EH (cell line): ENCODE results near the gene ZNF142.

Experiments
- DNase-seq: peaks from one replicate; pipeline ENCODE4 v3.0.0-alpha.2; 2015; ENCODE audit warnings: low read depth

ZNF142 gene

GRCh38 chr2:218648088-218648786 is 11.2 kb downstream of the ZNF142 start:
- DNase-seq, result peak; percentile 69

- DNase-seq, result peak; percentile 31
These were observed 14.3 kb downstream of the ZNF142 start for GRCh38 chr2:218645126-218645525.

- no peak for DNase-seq
These were observed 14.7 kb downstream of the ZNF142 start for GRCh38 chr2:218644721-218645120.

- no peak for DNase-seq
These were observed 15.6 kb downstream of the ZNF142 start for GRCh38 chr2:218643751-218644310.

- no peak for DNase-seq
These were observed 16.6 kb downstream of the ZNF142 start for GRCh38 chr2:218642786-218643185.

GRCh38 chr2:218642121-218642656 is 17.2 kb downstream of the ZNF142 start:
- DNase-seq, result no peak

GRCh38 chr2:218638372-218638771 is 21.1 kb downstream of the ZNF142 start:
- no peak for DNase-seq

- DNase-seq, result no peak
These were observed 23.7 kb downstream of the ZNF142 start for GRCh38 chr2:218635719-218636118.

- no peak for DNase-seq
These were observed 27.6 kb downstream of the ZNF142 start for GRCh38 chr2:218631837-218632236.

GRCh38 chr2:218627939-218628338 is 31.5 kb downstream of the ZNF142 start:
- DNase-seq, result no peak

- DNase-seq, result no peak
These were observed 33.1 kb downstream of the ZNF142 start for GRCh38 chr2:218626369-218626768.

GRCh38 chr2:218623366-218623705 is 36.1 kb downstream of the ZNF142 start:
- DNase-seq, result no peak

- peak; percentile 51 for DNase-seq
These were observed 36.6 kb downstream of the ZNF142 start for GRCh38 chr2:218622606-218623365.

- no peak for DNase-seq
These were observed 38.4 kb downstream of the ZNF142 start for GRCh38 chr2:218621007-218621406.

GRCh38 chr2:218618102-218618860 is 41.1 kb downstream of the ZNF142 start:
- peak; percentile 41 for DNase-seq

- no peak for DNase-seq
These were observed 43.5 kb downstream of the ZNF142 start for GRCh38 chr2:218615868-218616315.

GRCh38 chr2:218607436-218608115 is 51.8 kb downstream of the ZNF142 start, which contains the start of gene PLCD4:
Gene PLCD4 (plus strand): TSS chr2:218607899. CDS start chr2:218615740, 7,841 bp downstream.
- peak; percentile 91 for DNase-seq

- peak; percentile 68 for DNase-seq
These were observed 54.0 kb downstream of the ZNF142 start for GRCh38 chr2:218605432-218605831.
